Measurements from ENCODE around the gene FEM1A.

DNA sequence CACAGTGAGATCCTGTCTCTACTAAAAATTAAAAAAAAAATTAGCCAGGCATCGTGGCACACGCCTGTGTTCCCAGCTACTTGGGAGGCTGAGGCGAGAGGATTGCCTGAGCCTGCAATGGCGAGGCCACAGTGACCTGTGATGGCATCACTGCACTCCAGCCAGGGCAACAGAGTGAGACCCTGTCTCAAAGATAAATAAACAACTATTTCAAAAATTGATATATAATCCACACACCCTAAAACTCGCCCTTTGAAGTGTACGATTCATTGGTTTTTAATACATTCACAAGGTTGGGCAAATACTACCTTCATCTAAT is 52.1 kb downstream of the FEM1A start:
- TF ChIP-seq, protein P1, sequence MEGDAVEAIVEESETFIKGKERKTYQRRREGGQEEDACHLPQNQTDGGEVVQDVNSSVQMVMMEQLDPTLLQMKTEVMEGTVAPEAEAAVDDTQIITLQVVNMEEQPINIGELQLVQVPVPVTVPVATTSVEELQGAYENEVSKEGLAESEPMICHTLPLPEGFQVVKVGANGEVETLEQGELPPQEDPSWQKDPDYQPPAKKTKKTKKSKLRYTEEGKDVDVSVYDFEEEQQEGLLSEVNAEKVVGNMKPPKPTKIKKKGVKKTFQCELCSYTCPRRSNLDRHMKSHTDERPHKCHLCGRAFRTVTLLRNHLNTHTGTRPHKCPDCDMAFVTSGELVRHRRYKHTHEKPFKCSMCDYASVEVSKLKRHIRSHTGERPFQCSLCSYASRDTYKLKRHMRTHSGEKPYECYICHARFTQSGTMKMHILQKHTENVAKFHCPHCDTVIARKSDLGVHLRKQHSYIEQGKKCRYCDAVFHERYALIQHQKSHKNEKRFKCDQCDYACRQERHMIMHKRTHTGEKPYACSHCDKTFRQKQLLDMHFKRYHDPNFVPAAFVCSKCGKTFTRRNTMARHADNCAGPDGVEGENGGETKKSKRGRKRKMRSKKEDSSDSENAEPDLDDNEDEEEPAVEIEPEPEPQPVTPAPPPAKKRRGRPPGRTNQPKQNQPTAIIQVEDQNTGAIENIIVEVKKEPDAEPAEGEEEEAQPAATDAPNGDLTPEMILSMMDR (IDR thresholded peaks at IDR 0.05; ENCODE audit: low read depth, low read length, poor library complexity, severe bottlenecking), result no peak
- TF ChIP-seq EZH2phosphoT487 (IDR thresholded peaks at IDR 0.05; ENCODE audit: borderline replicate concordance, low read length), result no peak
